GM23338 (cell line): ENCODE data around the gene WRAP53. TPM values are rescaled to one million over a fixed set of nuclear protein-coding genes. Genes with fewer than 3 reads are reported as not detected.
A peak's percentile ranks its signal among the peaks of the same experiment; 100 is the strongest.

Experiments used
- ATAC-seq: fragments of 200-7000 bp; cut with Tn5 transposase; 3 replicates; pipeline ENCODE4 v1.9.1; 2020
- DNase-seq: peaks from one replicate; pipeline ENCODE4 v3.0.0-alpha.2; 2015; ENCODE audit warnings: low spot score
- H2AFZ ChIP-seq: fragments of 200-600 bp; sonication (generic); 2 replicates; pipeline ENCODE4 v1.8.0; 2016; ENCODE audit warnings: antibody characterized with exemption, mild to moderate bottlenecking, moderate library complexity
- H3F3A ChIP-seq: fragments of 200-600 bp; sonication (generic); replicated peaks from 2 replicates; pipeline ENCODE4 v1.8.0; 2017; ENCODE audit warnings: antibody characterized with exemption, mixed run types, low read depth
- H3K27ac ChIP-seq: fragments of 200-600 bp; sonication (generic); 2 replicates; pipeline ENCODE4 v1.6.1; 2016; ENCODE audit warnings: low read depth
- H3K27me3 ChIP-seq: fragments of 200-600 bp; sonication (generic); 2 replicates; pipeline ENCODE4 v1.8.0; 2016; ENCODE audit warnings: mild to moderate bottlenecking, mixed run types, moderate library complexity; ENCODE audit not compliant: insufficient read depth
- H3K36me3 ChIP-seq: fragments of 200-600 bp; sonication (generic); 2 replicates; pipeline ENCODE4 v1.8.0; 2016; ENCODE audit warnings: mild to moderate bottlenecking; ENCODE audit not compliant: insufficient read depth
- H3K4me1 ChIP-seq: fragments of 200-600 bp; sonication (generic); 2 replicates; pipeline ENCODE4 v1.8.0; 2016; ENCODE audit warnings: mild to moderate bottlenecking, moderate library complexity; ENCODE audit not compliant: insufficient read depth
- H3K4me2 ChIP-seq: fragments of 200-600 bp; sonication (generic); 2 replicates; pipeline ENCODE4 v1.7.1; 2017; ENCODE audit warnings: mixed run types
- H3K4me3 ChIP-seq: fragments of 200-600 bp; sonication (generic); 2 replicates; pipeline ENCODE4 v1.6.1; 2016; ENCODE audit warnings: mixed run types
- H3K79me2 ChIP-seq: fragments of 200-600 bp; sonication (generic); replicated peaks from 2 replicates; pipeline ENCODE4 v1.8.0; 2017; ENCODE audit warnings: mild to moderate bottlenecking; ENCODE audit not compliant: insufficient read depth
- H3K9me2 ChIP-seq: fragments of 200-600 bp; sonication (generic); 2 replicates; pipeline ENCODE4 v1.8.0; 2017; ENCODE audit not compliant: insufficient read depth
- H4K20me1 ChIP-seq: fragments of 200-600 bp; sonication (generic); replicated peaks from 2 replicates; pipeline ENCODE4 v1.8.0; 2017; ENCODE audit warnings: mild to moderate bottlenecking; ENCODE audit not compliant: insufficient read depth
- H3K27ac Mint-ChIP-seq: 2 replicates; pipeline ENCODE4 v1.8.0; 2020; ENCODE audit warnings: inconsistent platforms, mild to moderate bottlenecking, moderate library complexity, mixed read lengths
- H3K27me3 Mint-ChIP-seq: 3 replicates; pipeline ENCODE4 v1.8.0; 2022; ENCODE audit warnings: low read depth, mild to moderate bottlenecking, moderate library complexity, mixed read lengths, inconsistent platforms; ENCODE audit not compliant: insufficient read depth, poor library complexity
- H3K36me3 Mint-ChIP-seq: 3 replicates; pipeline ENCODE4 v1.8.0; 2021; ENCODE audit warnings: low read depth, mild to moderate bottlenecking, inconsistent platforms, moderate library complexity, mixed read lengths
- H3K4me1 Mint-ChIP-seq: 3 replicates; pipeline ENCODE4 v1.8.0; 2020; ENCODE audit warnings: mild to moderate bottlenecking, inconsistent platforms, mixed read lengths
- H3K4me3 Mint-ChIP-seq: 3 replicates; pipeline ENCODE4 v1.8.0; 2021; ENCODE audit warnings: moderate library complexity, mild to moderate bottlenecking, inconsistent platforms, mixed read lengths
- H3K9me3 Mint-ChIP-seq: 3 replicates; pipeline ENCODE4 v1.8.0; 2020; ENCODE audit warnings: moderate library complexity, mild to moderate bottlenecking, inconsistent platforms, mixed read lengths
- CREB1 ChIP-seq: fragments of 250-450 bp; sonication (Bioruptor Pico); IDR thresholded peaks from 2 replicates; pipeline ENCODE4 v1.5.0; 2020; ENCODE audit warnings: low read depth, mild to moderate bottlenecking, moderate library complexity
- EZH2 ChIP-seq: fragments of 200-600 bp; sonication (generic); IDR thresholded peaks from one replicate; pipeline ENCODE4 v1.8.0; 2017; ENCODE audit warnings: antibody characterized with exemption, mild to moderate bottlenecking, low read depth; ENCODE audit not compliant: unreplicated experiment
- EZH2phosphoT487 ChIP-seq: fragments of 200-600 bp; sonication (generic); IDR thresholded peaks from one replicate; pipeline ENCODE4 v1.8.1; 2018; ENCODE audit warnings: antibody characterized with exemption; ENCODE audit not compliant: unreplicated experiment
- JUNB ChIP-seq: IDR thresholded peaks from one replicate; pipeline ENCODE4 v1.6.1; 2016; ENCODE audit warnings: antibody characterized with exemption; ENCODE audit not compliant: unreplicated experiment
- NANOG ChIP-seq: IDR thresholded peaks from 2 replicates; pipeline ENCODE4 v1.6.1; 2016; ENCODE audit warnings: antibody characterized with exemption, borderline replicate concordance
- POLR2AphosphoS5 ChIP-seq: IDR thresholded peaks from 2 replicates; pipeline ENCODE4 v1.6.1; 2016; ENCODE audit warnings: antibody characterized with exemption, low read depth
- STAT1 ChIP-seq: IDR thresholded peaks from one replicate; pipeline ENCODE4 v1.6.1; 2016; ENCODE audit warnings: antibody characterized with exemption; ENCODE audit not compliant: unreplicated experiment
- ZNF114 ChIP-seq: fragments of 250-450 bp; sonication (Bioruptor Pico); IDR thresholded peaks from 2 replicates; pipeline ENCODE4 v1.5.0; 2020; ENCODE audit warnings: mild to moderate bottlenecking, moderate library complexity
- ZNF331 ChIP-seq: fragments of 250-450 bp; sonication (Bioruptor Pico); IDR thresholded peaks from 2 replicates; pipeline ENCODE4 v1.5.0; 2020; ENCODE audit warnings: low read depth, mild to moderate bottlenecking, moderate library complexity
- polyA plus RNA-seq: library from polyadenylated mRNA; unstranded; fragments of >200 nt; fragmentation: Nextera tagmentation; extraction: Ambion mirVana; gene quantifications from 2 replicates; pipeline ENCODE4 v1.2.1, GENCODE V29; 2016
- total RNA-seq: library from RNA; depleted of rRNA; stranded (reverse); fragments of >200 nt; shearing (Covaris generic); gene quantifications from 2 replicates; pipeline ENCODE4 v1.2.3, GENCODE V29; 2014
- TF ChIP-seq, protein P1 (sequence below): IDR thresholded peaks from one replicate; pipeline ENCODE4 v1.6.1; 2018; ENCODE audit warnings: antibody characterized with exemption; ENCODE audit not compliant: unreplicated experiment
- TF ChIP-seq, protein P2 (sequence below), 2 experiments: fragments of 200-600 bp in 1 of 2; sonication (generic) in 1 of 2; conservative IDR thresholded peaks; 2 replicates each; pipeline versions ENCODE4 v1.5.1 to v1.6.1; 2016 to 2017; ENCODE audit warnings: antibody characterized with exemption in 2 of 2, low read depth in 2 of 2, mild to moderate bottlenecking in 2 of 2, moderate library complexity in 1 of 2

Gene WRAP53
- total and polyA plus RNA-seq, 2 experiments from 2014 or later: 28.1 to 33.3 TPM

DNA sequence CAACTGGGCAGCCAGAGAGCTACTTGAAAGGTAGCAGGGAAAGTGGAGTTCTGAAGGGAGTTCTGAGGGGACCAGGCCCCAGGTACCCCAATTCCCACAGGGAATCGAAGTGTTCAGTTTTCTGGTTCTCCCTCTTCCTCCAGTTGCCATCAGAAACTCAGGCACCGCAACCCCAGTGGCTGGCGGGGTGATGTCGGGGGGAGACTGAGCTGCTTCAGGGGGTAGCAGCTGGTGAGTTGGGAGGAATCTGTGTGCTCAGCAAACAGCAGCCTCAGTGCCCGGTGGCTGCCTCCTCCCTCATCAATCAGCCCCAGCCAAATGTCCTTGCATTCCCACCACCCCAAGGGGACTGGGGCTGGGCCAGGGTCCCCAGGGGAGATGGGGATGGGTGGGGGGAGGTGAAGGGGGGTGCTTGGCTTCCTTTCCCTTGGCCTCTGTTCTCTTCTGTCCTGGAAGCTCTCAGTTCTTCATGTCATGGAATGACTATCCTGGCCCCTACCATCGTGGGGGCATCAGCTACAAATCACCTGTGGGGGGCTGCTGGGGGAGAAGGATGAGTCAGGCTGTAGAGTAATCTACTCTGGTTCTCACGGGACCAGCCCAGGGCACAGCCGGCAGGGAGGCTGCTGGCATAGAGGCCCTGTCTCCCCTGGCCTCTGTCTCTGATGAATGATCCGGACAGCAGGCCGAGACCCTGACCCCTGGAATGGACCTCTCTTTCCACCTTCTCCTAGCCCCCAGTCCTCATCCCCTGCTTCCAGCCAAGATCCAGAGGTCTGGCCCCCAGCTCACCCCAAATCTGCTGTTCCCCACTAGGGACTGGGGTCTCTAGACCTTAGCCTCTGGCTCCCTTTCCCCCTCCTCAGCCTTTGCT is 26.7 kb downstream of the WRAP53 start:
- 0 out of 3 replicates have a peak, but pooled peaks cover 4% of the 10 kb centered on the region for H3K36me3 Mint-ChIP-seq
- 0 out of 2 replicates have a peak, but pooled peaks cover 9% of the 10 kb centered on the region for H3F3A ChIP-seq
- no peak for DNase-seq
- no peaks in the 10 kb centered on the region; the same call in 2 of the 3 replicates for H3K9me3 Mint-ChIP-seq
- peaks cover 27% of the 10 kb centered on the region for H3K27me3 Mint-ChIP-seq
- no peak overlapping the region for H3K4me3 ChIP-seq
- H3K27me3 ChIP-seq: peaks cover 18% of the 10 kb centered on the region
- peaks cover 52% of the 10 kb centered on the region for H3K4me1 Mint-ChIP-seq
- TF ChIP-seq CREB1 (no peak), ZNF331 (CRISPR knock-in tag) (no peak), NANOG (no peak), EZH2phosphoT487 (no peak)
- TF ChIP-seq, protein P1, sequence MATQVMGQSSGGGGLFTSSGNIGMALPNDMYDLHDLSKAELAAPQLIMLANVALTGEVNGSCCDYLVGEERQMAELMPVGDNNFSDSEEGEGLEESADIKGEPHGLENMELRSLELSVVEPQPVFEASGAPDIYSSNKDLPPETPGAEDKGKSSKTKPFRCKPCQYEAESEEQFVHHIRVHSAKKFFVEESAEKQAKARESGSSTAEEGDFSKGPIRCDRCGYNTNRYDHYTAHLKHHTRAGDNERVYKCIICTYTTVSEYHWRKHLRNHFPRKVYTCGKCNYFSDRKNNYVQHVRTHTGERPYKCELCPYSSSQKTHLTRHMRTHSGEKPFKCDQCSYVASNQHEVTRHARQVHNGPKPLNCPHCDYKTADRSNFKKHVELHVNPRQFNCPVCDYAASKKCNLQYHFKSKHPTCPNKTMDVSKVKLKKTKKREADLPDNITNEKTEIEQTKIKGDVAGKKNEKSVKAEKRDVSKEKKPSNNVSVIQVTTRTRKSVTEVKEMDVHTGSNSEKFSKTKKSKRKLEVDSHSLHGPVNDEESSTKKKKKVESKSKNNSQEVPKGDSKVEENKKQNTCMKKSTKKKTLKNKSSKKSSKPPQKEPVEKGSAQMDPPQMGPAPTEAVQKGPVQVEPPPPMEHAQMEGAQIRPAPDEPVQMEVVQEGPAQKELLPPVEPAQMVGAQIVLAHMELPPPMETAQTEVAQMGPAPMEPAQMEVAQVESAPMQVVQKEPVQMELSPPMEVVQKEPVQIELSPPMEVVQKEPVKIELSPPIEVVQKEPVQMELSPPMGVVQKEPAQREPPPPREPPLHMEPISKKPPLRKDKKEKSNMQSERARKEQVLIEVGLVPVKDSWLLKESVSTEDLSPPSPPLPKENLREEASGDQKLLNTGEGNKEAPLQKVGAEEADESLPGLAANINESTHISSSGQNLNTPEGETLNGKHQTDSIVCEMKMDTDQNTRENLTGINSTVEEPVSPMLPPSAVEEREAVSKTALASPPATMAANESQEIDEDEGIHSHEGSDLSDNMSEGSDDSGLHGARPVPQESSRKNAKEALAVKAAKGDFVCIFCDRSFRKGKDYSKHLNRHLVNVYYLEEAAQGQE: no peak
- ATAC-seq: no peak
- no peak overlapping the region for H2AFZ ChIP-seq
- no peaks in the 10 kb centered on the region for H3K36me3 ChIP-seq
- no peak overlapping the region for H3K27ac ChIP-seq
- H3K27ac Mint-ChIP-seq: 0 out of 2 replicates have a peak overlapping the region, but pooled peaks have one; percentile 38
- H3K4me1 ChIP-seq: peaks cover 38% of the 10 kb centered on the region
- 0 out of 2 replicates have a peak, but pooled peaks cover 8% of the 10 kb centered on the region for H3K9me2 ChIP-seq
- no peak overlapping the region for H3K4me2 ChIP-seq
- H4K20me1 ChIP-seq: no peaks in the 10 kb centered on the region
- no peak overlapping the region for H3K4me3 Mint-ChIP-seq
- no peaks in the 10 kb centered on the region for H3K79me2 ChIP-seq

DNA sequence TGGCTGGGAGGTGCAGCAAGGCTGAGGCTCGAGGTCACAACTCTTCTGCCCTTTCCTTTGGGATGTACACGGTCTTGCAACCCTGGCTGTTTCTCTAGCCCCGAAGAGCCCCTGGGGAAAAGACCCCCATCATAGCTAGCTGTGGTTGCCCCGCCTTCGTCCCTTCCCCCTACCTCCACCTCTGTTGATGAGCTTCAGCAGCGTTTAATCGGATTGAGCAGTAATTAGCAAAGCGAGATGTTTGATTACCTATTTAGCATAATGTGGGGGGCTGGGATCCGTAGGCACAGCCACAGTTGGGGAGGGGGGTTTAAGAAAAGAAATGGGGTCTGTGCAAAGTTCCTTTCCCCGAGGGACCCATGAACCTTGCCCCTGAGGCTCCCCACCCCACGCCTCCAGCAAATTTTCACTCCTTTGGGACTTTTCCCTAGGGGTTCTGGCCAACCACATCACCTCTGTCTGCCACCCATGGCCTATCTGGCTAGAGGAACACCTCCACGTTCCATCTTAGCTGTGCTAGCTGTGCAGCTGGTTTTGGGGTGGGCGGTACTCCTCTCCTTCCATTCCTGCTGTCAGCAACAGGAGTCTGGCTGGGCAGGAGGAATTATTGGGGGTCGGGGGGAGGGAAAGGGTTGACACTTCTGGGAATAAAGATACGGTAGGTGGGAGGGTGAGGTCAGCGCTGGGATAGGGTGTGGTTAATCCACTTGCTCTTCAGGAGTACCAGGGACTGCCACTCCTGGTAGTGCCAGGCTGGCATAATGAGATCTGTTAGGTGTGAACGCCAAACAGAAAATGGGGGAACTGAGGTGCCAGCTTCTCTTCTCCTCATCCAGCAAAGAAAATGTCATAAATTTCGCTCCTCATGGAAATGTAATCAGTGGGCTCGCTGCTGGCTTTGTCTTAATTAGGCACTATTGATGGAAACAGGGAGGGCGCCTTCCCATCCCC is 27.9 kb downstream of the WRAP53 start:
- Mint-ChIP-seq H3K4me1 (peaks cover 48% of the 10 kb centered on the region), H3K36me3 (no peaks in the 10 kb centered on the region), H3K4me3 (peak overlapping the region; percentile 83), H3K27ac (peak overlapping the region; percentile 58), H3K9me3 (no peaks in the 10 kb centered on the region; the same call in 2 of the 3 replicates), H3K27me3 (peaks cover 30% of the 10 kb centered on the region)
- H4K20me1 ChIP-seq: no peaks in the 10 kb centered on the region
- peak overlapping the region; percentile 93 for H3K4me2 ChIP-seq
- no peaks in the 10 kb centered on the region for H3K79me2 ChIP-seq
- no peaks in the 10 kb centered on the region for H3K36me3 ChIP-seq
- H3K27me3 ChIP-seq: peaks cover 21% of the 10 kb centered on the region
- peak overlapping the region; percentile 74; the same call in 1 of the 2 replicates for H2AFZ ChIP-seq
- H3K4me3 ChIP-seq: peak overlapping the region; percentile 97
- 0 out of 2 replicates have a peak, but pooled peaks cover 9% of the 10 kb centered on the region for H3F3A ChIP-seq
- H3K4me1 ChIP-seq: peaks cover 38% of the 10 kb centered on the region
- ATAC-seq (no peak), DNase-seq (peak; percentile 25)
- no peak overlapping the region for H3K27ac ChIP-seq
- no peaks in the 10 kb centered on the region for H3K9me2 ChIP-seq
- TF ChIP-seq, protein P2, sequence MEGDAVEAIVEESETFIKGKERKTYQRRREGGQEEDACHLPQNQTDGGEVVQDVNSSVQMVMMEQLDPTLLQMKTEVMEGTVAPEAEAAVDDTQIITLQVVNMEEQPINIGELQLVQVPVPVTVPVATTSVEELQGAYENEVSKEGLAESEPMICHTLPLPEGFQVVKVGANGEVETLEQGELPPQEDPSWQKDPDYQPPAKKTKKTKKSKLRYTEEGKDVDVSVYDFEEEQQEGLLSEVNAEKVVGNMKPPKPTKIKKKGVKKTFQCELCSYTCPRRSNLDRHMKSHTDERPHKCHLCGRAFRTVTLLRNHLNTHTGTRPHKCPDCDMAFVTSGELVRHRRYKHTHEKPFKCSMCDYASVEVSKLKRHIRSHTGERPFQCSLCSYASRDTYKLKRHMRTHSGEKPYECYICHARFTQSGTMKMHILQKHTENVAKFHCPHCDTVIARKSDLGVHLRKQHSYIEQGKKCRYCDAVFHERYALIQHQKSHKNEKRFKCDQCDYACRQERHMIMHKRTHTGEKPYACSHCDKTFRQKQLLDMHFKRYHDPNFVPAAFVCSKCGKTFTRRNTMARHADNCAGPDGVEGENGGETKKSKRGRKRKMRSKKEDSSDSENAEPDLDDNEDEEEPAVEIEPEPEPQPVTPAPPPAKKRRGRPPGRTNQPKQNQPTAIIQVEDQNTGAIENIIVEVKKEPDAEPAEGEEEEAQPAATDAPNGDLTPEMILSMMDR (conservative IDR thresholded peaks at IDR 0.05; ENCODE audit: low read depth in 2 of 2): no peak
- TF ChIP-seq STAT1 (no peak), JUNB (no peak), EZH2 (no peak), ZNF114 (CRISPR knock-in tag) (no peak), NANOG (no peak), ZNF331 (CRISPR knock-in tag) (no peak), CREB1 (no peak), EZH2phosphoT487 (no peak), POLR2AphosphoS5 (no peak)
- TF ChIP-seq, protein P1: no peak
